Vagina (tissue), 2 donors: ENCODE data around the gene MAN2B2. TPM values are rescaled to one million over a fixed set of nuclear protein-coding genes. Genes with fewer than 3 reads are reported as not detected.

Source experiments
- DNase-seq, 2 donors: peaks; one replicate each; pipeline ENCODE4 v3.0.0-alpha.2; 2017; ENCODE audit errors: extremely low spot score in 2 of 2
- H3K27ac ChIP-seq: fragments of 200-600 bp; sonication (generic); one replicate; pipeline ENCODE4 v1.5.1; 2019
- H3K27me3 ChIP-seq: fragments of 200-600 bp; sonication (generic); one replicate; pipeline ENCODE4 v1.5.1; 2019
- H3K36me3 ChIP-seq, 2 donors: fragments of 200-600 bp; sonication (generic); one replicate each; pipeline ENCODE4 v1.5.1; 2017 to 2019
- H3K4me1 ChIP-seq: fragments of 200-600 bp; sonication (generic); one replicate; pipeline ENCODE4 v1.5.1; 2019
- H3K4me3 ChIP-seq, 2 donors: fragments of 200-600 bp; sonication (generic); 1 replicate in 1 of 2; 2 replicates in 1 of 2; pipeline ENCODE4 v1.5.1; 2016 to 2019
- H3K9me3 ChIP-seq: fragments of 200-600 bp; sonication (generic); one replicate; pipeline ENCODE4 v1.5.1; 2019
- POLR2A ChIP-seq, 2 donors: fragments of 450-650 bp; IDR thresholded peaks; one replicate each; pipeline ENCODE4 v1.6.1; 2017; ENCODE audit warnings: antibody characterized with exemption in 2 of 2, mild to moderate bottlenecking in 2 of 2, moderate library complexity in 2 of 2
- POLR2AphosphoS5 ChIP-seq, 2 donors: sonication (generic); formaldehyde crosslinking; IDR thresholded peaks; one replicate each; pipeline ENCODE4 v1.9.0; 2017; ENCODE audit warnings: antibody characterized with exemption in 2 of 2, mild to moderate bottlenecking in 2 of 2, low read depth in 1 of 2; ENCODE audit not compliant: insufficient read depth in 1 of 2
- intact Hi-C: fragments of 100-400 bp; cut with DNase I; formaldehyde crosslinking; loops from one replicate; pipeline ENCODE4 v1.15.1; 2023
- total RNA-seq: library from RNA; depleted of rRNA; stranded (reverse); fragments of >200 nt; gene quantifications from one replicate; pipeline ENCODE4 v1.2.3, GENCODE V29; 2016
- TF ChIP-seq, protein P1 (sequence below), 3 experiments: fragments of 450-650 bp in 2 of 3; fragments of 200-600 bp in 1 of 3; sonication (generic) in 1 of 3; IDR thresholded peaks; one replicate each; pipeline ENCODE4 v1.5.1; 2017 to 2019; ENCODE audit warnings: antibody characterized with exemption in 3 of 3, mild to moderate bottlenecking in 2 of 3, moderate library complexity in 2 of 3

The MAN2B2 gene
- total RNA-seq, 1 donor from 2014 or later = 26.3 TPM

GRCh38 chr4:6562931-6563901, 11.8 kb upstream of the MAN2B2 start:
- H3K36me3 ChIP-seq = no peaks in the 10 kb centered on the region
- H3K4me3 ChIP-seq = peak overlapping the region; percentile 45 to 55
- no peak overlapping the region for H3K27ac ChIP-seq
- DNase-seq = no peak
- no peaks in the 10 kb centered on the region for H3K27me3 ChIP-seq
- no peaks in the 10 kb centered on the region for H3K9me3 ChIP-seq
- TF ChIP-seq POLR2AphosphoS5 (IDR thresholded peaks at IDR 0.05; ENCODE audit: insufficient read depth in 1 of 2, low read depth in 1 of 2) = peak in 1 of 2 donors; percentile 14
- TF ChIP-seq POLR2A (IDR thresholded peaks at IDR 0.05) = no peak
- intact Hi-C loops = no loop called here
- H3K4me1 ChIP-seq = peaks cover 17% of the 10 kb centered on the region

GRCh38 chr4:6563935-6564645, 10.9 kb upstream of the MAN2B2 start:
- TF ChIP-seq POLR2A (IDR thresholded peaks at IDR 0.05) (no peak), POLR2AphosphoS5 (IDR thresholded peaks at IDR 0.05; ENCODE audit: insufficient read depth in 1 of 2, low read depth in 1 of 2) (no peak)
- TF ChIP-seq, protein P1, sequence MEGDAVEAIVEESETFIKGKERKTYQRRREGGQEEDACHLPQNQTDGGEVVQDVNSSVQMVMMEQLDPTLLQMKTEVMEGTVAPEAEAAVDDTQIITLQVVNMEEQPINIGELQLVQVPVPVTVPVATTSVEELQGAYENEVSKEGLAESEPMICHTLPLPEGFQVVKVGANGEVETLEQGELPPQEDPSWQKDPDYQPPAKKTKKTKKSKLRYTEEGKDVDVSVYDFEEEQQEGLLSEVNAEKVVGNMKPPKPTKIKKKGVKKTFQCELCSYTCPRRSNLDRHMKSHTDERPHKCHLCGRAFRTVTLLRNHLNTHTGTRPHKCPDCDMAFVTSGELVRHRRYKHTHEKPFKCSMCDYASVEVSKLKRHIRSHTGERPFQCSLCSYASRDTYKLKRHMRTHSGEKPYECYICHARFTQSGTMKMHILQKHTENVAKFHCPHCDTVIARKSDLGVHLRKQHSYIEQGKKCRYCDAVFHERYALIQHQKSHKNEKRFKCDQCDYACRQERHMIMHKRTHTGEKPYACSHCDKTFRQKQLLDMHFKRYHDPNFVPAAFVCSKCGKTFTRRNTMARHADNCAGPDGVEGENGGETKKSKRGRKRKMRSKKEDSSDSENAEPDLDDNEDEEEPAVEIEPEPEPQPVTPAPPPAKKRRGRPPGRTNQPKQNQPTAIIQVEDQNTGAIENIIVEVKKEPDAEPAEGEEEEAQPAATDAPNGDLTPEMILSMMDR (IDR thresholded peaks at IDR 0.05) = no peak
- no peak for DNase-seq
- Histone ChIP-seq H3K27me3 (no peaks in the 10 kb centered on the region), H3K4me1 (peaks cover 17% of the 10 kb centered on the region), H3K9me3 (no peaks in the 10 kb centered on the region), H3K36me3 (no peaks in the 10 kb centered on the region), H3K4me3 (peak overlapping the region; percentile 38 to 55), H3K27ac (no peak overlapping the region)
- intact Hi-C loops = no loop called here

GRCh38 chr4:6565691-6566390, 9.1 kb upstream of the MAN2B2 start:
- TF ChIP-seq POLR2A (IDR thresholded peaks at IDR 0.05) (no peak), POLR2AphosphoS5 (IDR thresholded peaks at IDR 0.05; ENCODE audit: insufficient read depth in 1 of 2, low read depth in 1 of 2) (no peak)
- TF ChIP-seq, protein P1 (IDR thresholded peaks at IDR 0.05) = no peak
- Histone ChIP-seq H3K36me3 (no peaks in the 10 kb centered on the region), H3K4me3 (no peak overlapping the region), H3K4me1 (peaks cover 17% of the 10 kb centered on the region), H3K27me3 (no peaks in the 10 kb centered on the region), H3K9me3 (no peaks in the 10 kb centered on the region), H3K27ac (no peak overlapping the region)
- DNase-seq = no peak
- intact Hi-C loops = no loop called here

- H3K36me3 ChIP-seq = no peaks in the 10 kb centered on the region
- no peak overlapping the region for H3K4me3 ChIP-seq
- intact Hi-C loops = no loop called here
- H3K9me3 ChIP-seq = no peaks in the 10 kb centered on the region
- H3K4me1 ChIP-seq = peaks cover 17% of the 10 kb centered on the region
- no peak overlapping the region for H3K27ac ChIP-seq
- H3K27me3 ChIP-seq = no peaks in the 10 kb centered on the region
- TF ChIP-seq, protein P1 (IDR thresholded peaks at IDR 0.05) = no peak
- TF ChIP-seq POLR2AphosphoS5 (IDR thresholded peaks at IDR 0.05; ENCODE audit: insufficient read depth in 1 of 2, low read depth in 1 of 2) = no peak
- no peak for TF ChIP-seq POLR2A (IDR thresholded peaks at IDR 0.05)
- DNase-seq = no peak
Measured at GRCh38 chr4:6566391-6567190, 8.4 kb upstream of the MAN2B2 start.
